ENCODE results near the gene RNASEL. TPM values are rescaled to one million over a fixed set of nuclear protein-coding genes. Genes with fewer than 3 reads are reported as not detected.

Gene RNASEL
- total and polyA plus RNA-seq, 2 of the 4 experiments (the other 2 are of a cell fraction), result 2.5 to 6.5 TPM

GRCh38 chr1:182611326-182611725 lies 22.3 kb upstream of the RNASEL start:
- no peak overlapping the region for H2BK20ac ChIP-seq (ENCODE audit: low read depth, low read length)
- no CpG with 5 or more reads among the region's 1 CpG for WGBS, 2 experiments (ENCODE audit: extremely low coverage in 2 of 2, insufficient read length in 1 of 2)
- TF ChIP-seq BHLHE40 (IDR thresholded peaks at IDR 0.05; ENCODE audit: low read depth, low read length) (no peak), USF2 (IDR thresholded peaks at IDR 0.05; ENCODE audit: low read depth, low read length) (no peak), MAZ (IDR thresholded peaks at IDR 0.05; ENCODE audit: borderline replicate concordance, low read depth, low read length) (no peak), RAD21 (IDR thresholded peaks at IDR 0.05; ENCODE audit: low read length) (no peak), NFE2L2 (IDR thresholded peaks at IDR 0.05; ENCODE audit: low read depth, low read length) (no peak), MXI1 (IDR thresholded peaks at IDR 0.05; ENCODE audit: borderline replicate concordance, low read depth, low read length) (no peak), ELK1 (IDR thresholded peaks at IDR 0.05; ENCODE audit: borderline replicate concordance, low read depth, low read length) (no peak), CHD1 (IDR thresholded peaks at IDR 0.05; ENCODE audit: low read depth, low read length) (no peak)
- no peak overlapping the region for H3K4ac ChIP-seq (ENCODE audit: low read depth, low read length)
- dilution Hi-C loops (cut with HindIII; ENCODE audit: low sequenced_read_pairs, unreplicated experiment) (no loop called here), intact Hi-C loops (cut with micrococcal nuclease) (no loop called here), in situ Hi-C loops (cut with MboI; ENCODE audit: low sequenced_read_pairs) (no loop called here)
- H3K4me1 ChIP-seq (ENCODE audit: control insufficient read depth, insufficient read depth, low read length), result peaks cover 9% of the 10 kb centered on the region; the same call in 1 of the 2 replicates
- H3K14ac ChIP-seq (replicated peaks; ENCODE audit: low read depth, low read length), result no peak overlapping the region
- H3K18ac ChIP-seq (ENCODE audit: low read depth, low read length), result no peak overlapping the region
- H3K56ac ChIP-seq (ENCODE audit: extremely low read depth, insufficient read depth, low read length), result no peak overlapping the region
- no peaks in the 10 kb centered on the region for H4K20me1 ChIP-seq (ENCODE audit: insufficient read depth, low read length)
- ATAC-seq (ENCODE audit: low read depth) (no peak), DNase-seq (no peak)
- CTCF ChIA-PET, result no interaction called here
- H2AK5ac ChIP-seq (ENCODE audit: low read depth, low read length), result no peak overlapping the region
- H3K23ac ChIP-seq (ENCODE audit: low read depth, low read length), result no peak overlapping the region
- no peak overlapping the region for H3K4me2 ChIP-seq (ENCODE audit: low read depth, low read length)
- no TSS peak for BruUV-seq (replicated peaks)
- H3K4me3 ChIP-seq (ENCODE audit: insufficient read depth, low read depth, low read length), result no peak overlapping the region
- H2BK120ac ChIP-seq (ENCODE audit: low read depth, low read length), result no peak overlapping the region
- H3K79me1 ChIP-seq (ENCODE audit: low read depth in 1 of 2, low read length in 2 of 2), result no peaks in the 10 kb centered on the region
- POLR2A ChIA-PET (ENCODE audit: unreplicated experiment), result no interaction called here
- no peaks in the 10 kb centered on the region for H3K9me3 ChIP-seq (ENCODE audit: control insufficient read depth, insufficient read depth, low read length)
- H3K36me3 ChIP-seq (ENCODE audit: control insufficient read depth, insufficient read depth, low read length), result no peaks in the 10 kb centered on the region
- H3K27me3 ChIP-seq (ENCODE audit: control insufficient read depth, insufficient read depth, low read length), result peaks cover 8% of the 10 kb centered on the region
- no peak overlapping the region for H4K5ac ChIP-seq (ENCODE audit: low read depth, low read length)
- no peak overlapping the region for H2AK9ac ChIP-seq (replicated peaks; ENCODE audit: low read depth, low read length, poor library complexity)
- H4K91ac ChIP-seq (ENCODE audit: insufficient read depth, low read depth, low read length), result no peak overlapping the region
- H2BK15ac ChIP-seq (ENCODE audit: low read depth, low read length), result no peak overlapping the region
- no peak overlapping the region for H2BK5ac ChIP-seq (ENCODE audit: low read depth, low read length, poor library complexity, severe bottlenecking)
- H3K27ac ChIP-seq (ENCODE audit: insufficient read depth, low read length), result no peak overlapping the region
- no peak overlapping the region for H4K8ac ChIP-seq (ENCODE audit: low read depth in 2 of 2, low read length in 2 of 2)
- no peak overlapping the region for H3K9ac ChIP-seq (ENCODE audit: low read depth, low read length)
- H2AFZ ChIP-seq (replicated peaks; ENCODE audit: low read length, poor library complexity), result no peak overlapping the region
- no peaks in the 10 kb centered on the region; the same call in 1 of the 2 replicates for H3K9me1 ChIP-seq (ENCODE audit: insufficient read depth, low read length)
